ENCODE data around the gene RTN4R.
"Not testable (repeated sequence)": the region's sequence is repeated elsewhere in the genome, so short reads cannot be mapped to it uniquely, and the experiment has no call there.

DNA sequence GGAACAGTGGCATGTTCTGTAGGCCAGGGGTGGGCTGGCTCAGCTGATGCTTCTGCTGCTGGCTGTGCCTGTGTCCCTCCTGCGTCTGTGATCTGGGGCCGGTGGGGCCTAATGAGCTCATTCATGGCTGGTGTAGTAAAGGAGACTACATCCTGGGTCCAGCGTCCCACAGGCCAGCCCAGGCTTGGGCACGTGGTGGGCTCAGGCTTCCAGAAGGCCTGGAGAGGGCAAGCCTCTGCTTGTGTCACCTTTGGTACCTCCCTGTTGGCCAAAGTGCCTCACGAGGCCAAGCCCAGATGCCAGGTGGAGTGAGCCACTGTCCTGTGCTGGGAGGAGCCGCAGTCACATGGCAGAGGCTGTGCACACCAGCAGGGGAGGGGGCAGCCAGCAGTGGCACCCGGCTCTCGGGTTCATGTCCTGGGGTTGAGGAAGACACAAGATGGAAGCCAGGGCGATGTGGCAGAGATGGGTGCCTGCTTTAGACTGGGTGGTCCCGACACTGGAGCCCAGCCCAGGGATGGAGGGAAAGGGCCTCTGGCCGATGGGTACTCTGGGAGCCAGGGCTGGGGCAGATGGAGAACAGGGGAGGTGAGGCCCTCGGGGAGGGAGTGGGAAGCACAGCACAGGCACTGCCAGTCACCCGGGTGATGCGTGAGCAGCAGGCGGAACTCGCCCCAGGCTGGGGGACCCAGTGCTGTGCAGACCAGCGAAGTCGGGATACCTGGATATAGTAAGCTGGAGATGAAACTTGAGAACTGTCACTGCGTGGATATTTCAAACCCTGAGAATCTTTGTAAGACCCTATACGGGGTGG, 43.3 kb upstream of the RTN4R start:
- TF ChIP-seq, protein P1, sequence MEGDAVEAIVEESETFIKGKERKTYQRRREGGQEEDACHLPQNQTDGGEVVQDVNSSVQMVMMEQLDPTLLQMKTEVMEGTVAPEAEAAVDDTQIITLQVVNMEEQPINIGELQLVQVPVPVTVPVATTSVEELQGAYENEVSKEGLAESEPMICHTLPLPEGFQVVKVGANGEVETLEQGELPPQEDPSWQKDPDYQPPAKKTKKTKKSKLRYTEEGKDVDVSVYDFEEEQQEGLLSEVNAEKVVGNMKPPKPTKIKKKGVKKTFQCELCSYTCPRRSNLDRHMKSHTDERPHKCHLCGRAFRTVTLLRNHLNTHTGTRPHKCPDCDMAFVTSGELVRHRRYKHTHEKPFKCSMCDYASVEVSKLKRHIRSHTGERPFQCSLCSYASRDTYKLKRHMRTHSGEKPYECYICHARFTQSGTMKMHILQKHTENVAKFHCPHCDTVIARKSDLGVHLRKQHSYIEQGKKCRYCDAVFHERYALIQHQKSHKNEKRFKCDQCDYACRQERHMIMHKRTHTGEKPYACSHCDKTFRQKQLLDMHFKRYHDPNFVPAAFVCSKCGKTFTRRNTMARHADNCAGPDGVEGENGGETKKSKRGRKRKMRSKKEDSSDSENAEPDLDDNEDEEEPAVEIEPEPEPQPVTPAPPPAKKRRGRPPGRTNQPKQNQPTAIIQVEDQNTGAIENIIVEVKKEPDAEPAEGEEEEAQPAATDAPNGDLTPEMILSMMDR (conservative IDR thresholded peaks at IDR 0.05 in 1 of 2, IDR thresholded peaks at IDR 0.05 in 1 of 2; ENCODE audit: low read depth in 1 of 2, low read length in 2 of 2), result not testable (repeated sequence)
- TF ChIP-seq EZH2 (IDR thresholded peaks at IDR 0.05; ENCODE audit: low read length, missing control alignments), result not testable (repeated sequence)

All from fibroblast of lung (primary cell).